ENCODE data around the gene TRIM71. TPM values are rescaled to one million over a fixed set of nuclear protein-coding genes. Genes with fewer than 3 reads are reported as not detected.
A peak's percentile ranks its signal among the peaks of the same experiment; 100 is the strongest.
"Not testable (repeated sequence)": the region's sequence is repeated elsewhere in the genome, so short reads cannot be mapped to it uniquely, and the experiment has no call there.

TRIM71 gene
- total RNA-seq, 1 experiment from 2014 or later, result 274 TPM

DNA sequence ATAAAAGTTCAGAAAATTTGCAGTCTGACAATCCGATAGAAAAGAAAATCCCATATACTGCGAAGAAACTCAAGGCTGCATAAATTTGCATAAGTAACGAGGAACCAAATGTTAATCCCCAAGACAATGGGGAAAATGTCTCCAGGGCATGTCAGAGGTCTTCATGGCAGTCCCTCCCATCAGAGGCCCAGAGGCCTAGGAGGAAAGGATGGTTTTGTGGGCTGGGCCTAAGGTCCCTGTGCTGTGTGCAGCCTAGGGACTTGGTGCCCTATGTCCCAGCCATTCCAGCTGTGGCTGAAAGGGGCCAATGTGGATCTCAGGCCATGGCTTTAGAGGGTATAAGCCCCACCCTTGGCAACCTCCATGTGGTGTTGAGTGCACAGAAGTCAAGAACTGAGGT is 112.4 kb downstream of the TRIM71 start (continued):
- no peak for TF ChIP-seq TCF7 (CRISPR knock-in tag; IDR thresholded peaks at IDR 0.05; ENCODE audit: low read depth)
- no peak for TF ChIP-seq TEAD4 (CRISPR knock-in tag; IDR thresholded peaks at IDR 0.05)

DNA sequence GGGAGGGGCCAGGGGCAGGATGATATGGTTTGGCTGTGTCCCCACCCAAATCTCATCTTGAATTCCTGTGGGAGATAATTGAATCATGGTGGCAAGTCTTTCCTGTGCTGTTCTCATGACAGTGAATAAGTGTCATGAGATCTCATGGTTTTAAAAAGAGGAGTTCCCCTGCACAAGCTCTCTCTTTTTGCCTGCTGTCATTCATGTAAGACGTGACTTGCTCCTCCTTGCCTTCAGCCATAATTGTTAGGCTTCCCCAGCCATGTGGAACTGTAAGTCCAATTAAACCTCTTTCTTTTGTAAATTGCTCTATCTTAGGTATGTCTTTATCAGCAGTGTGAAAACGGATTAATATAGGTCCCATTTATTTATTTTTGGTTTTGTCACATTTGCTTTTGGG is 113.5 kb downstream of the TRIM71 start:
- ATAC-seq; DNase-seq (ENCODE audit: low spot score); H3K27ac Mint-ChIP-seq; H3K4me3 Mint-ChIP-seq; H3K27me3 Mint-ChIP-seq (ENCODE audit: low read depth): not testable (repeated sequence)
- Mint-ChIP-seq H3K4me1 (peaks cover 18% of the 10 kb centered on the region), H3K9me3 (peaks cover 39% of the 10 kb centered on the region), H3K36me3 (peaks cover 27% of the 10 kb centered on the region)
- ChIA-PET CTCF (interaction anchor here (1.3 kb wide), 1 partner anchor 57 kb away, joined by 4 read pairs; no protein-coding TSS in a partner anchor), POLR2A (interaction anchor here (0.6 kb wide), 1 partner anchor 148 kb away, joined by 5 read pairs; no protein-coding TSS in a partner anchor)

DNA sequence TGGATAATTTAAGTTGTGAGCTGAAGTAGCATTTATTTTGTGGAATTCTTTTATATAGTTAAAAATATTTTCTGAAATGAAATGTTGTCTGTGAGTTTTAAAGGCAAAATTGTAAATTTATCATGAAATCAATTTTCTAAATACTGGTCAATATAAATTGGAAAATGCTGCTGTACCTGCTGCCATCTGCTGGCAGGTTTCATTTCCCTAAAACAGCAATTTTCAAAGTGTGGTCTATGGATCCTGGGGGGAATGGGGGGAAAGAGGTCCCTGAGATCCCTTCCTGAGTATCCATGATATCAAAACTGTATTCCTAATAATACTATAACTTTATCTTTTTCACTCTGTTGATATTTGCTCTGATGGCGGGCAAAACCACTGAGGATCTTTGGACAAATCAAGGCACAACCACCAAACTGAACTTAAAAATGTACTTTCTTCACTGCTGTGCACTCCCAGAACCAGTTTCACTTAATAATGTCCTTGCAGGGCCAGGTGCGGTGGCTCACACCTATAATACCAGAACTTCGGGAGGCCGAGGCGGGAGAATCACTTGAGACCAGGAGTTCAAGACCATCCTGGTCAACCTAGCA is 116.4 kb downstream of the TRIM71 start:
- Mint-ChIP-seq H3K9me3 (peaks cover 30% of the 10 kb centered on the region), H3K36me3 (peaks cover 27% of the 10 kb centered on the region), H3K4me3 (no peak overlapping the region), H3K4me1 (peaks cover 9% of the 10 kb centered on the region), H3K27me3 (ENCODE audit: low read depth) (peaks cover 3% of the 10 kb centered on the region; the same call in 1 of the 2 replicates), H3K27ac (no peak overlapping the region)
- DNase-seq (ENCODE audit: low spot score), result peak; percentile 26
- CTCF ChIA-PET, result interaction anchor here (0.7 to 1.5 kb wide), 5 partner anchors 31 to 203 kb away, joined by 3 to 5 read pairs (median 4); no protein-coding TSS in a partner anchor
- POLR2A ChIA-PET, result interaction anchor here (0.6 kb wide), 1 partner anchor 208 kb away, joined by 3 read pairs; no protein-coding TSS in a partner anchor
- TF ChIP-seq FOXJ3 (CRISPR knock-in tag; IDR thresholded peaks at IDR 0.05; ENCODE audit: borderline replicate concordance), result no peak
- TF ChIP-seq TCF7 (CRISPR knock-in tag; IDR thresholded peaks at IDR 0.05; ENCODE audit: low read depth), result no peak
- TF ChIP-seq, protein P1, sequence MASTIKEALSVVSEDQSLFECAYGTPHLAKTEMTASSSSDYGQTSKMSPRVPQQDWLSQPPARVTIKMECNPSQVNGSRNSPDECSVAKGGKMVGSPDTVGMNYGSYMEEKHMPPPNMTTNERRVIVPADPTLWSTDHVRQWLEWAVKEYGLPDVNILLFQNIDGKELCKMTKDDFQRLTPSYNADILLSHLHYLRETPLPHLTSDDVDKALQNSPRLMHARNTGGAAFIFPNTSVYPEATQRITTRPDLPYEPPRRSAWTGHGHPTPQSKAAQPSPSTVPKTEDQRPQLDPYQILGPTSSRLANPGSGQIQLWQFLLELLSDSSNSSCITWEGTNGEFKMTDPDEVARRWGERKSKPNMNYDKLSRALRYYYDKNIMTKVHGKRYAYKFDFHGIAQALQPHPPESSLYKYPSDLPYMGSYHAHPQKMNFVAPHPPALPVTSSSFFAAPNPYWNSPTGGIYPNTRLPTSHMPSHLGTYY (CRISPR knock-in tag; IDR thresholded peaks at IDR 0.05), result no peak
- TF ChIP-seq, protein P2, sequence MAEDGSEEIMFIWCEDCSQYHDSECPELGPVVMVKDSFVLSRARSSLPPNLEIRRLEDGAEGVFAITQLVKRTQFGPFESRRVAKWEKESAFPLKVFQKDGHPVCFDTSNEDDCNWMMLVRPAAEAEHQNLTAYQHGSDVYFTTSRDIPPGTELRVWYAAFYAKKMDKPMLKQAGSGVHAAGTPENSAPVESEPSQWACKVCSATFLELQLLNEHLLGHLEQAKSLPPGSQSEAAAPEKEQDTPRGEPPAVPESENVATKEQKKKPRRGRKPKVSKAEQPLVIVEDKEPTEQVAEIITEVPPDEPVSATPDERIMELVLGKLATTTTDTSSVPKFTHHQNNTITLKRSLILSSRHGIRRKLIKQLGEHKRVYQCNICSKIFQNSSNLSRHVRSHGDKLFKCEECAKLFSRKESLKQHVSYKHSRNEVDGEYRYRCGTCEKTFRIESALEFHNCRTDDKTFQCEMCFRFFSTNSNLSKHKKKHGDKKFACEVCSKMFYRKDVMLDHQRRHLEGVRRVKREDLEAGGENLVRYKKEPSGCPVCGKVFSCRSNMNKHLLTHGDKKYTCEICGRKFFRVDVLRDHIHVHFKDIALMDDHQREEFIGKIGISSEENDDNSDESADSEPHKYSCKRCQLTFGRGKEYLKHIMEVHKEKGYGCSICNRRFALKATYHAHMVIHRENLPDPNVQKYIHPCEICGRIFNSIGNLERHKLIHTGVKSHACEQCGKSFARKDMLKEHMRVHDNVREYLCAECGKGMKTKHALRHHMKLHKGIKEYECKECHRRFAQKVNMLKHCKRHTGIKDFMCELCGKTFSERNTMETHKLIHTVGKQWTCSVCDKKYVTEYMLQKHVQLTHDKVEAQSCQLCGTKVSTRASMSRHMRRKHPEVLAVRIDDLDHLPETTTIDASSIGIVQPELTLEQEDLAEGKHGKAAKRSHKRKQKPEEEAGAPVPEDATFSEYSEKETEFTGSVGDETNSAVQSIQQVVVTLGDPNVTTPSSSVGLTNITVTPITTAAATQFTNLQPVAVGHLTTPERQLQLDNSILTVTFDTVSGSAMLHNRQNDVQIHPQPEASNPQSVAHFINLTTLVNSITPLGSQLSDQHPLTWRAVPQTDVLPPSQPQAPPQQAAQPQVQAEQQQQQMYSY (CRISPR knock-in tag; IDR thresholded peaks at IDR 0.05), result peak; percentile 64; the same call in 1 of the 2 replicates
- TF ChIP-seq ZNF396 (CRISPR knock-in tag; IDR thresholded peaks at IDR 0.05; ENCODE audit: borderline replicate concordance), result no peak
- TF ChIP-seq, protein P3, sequence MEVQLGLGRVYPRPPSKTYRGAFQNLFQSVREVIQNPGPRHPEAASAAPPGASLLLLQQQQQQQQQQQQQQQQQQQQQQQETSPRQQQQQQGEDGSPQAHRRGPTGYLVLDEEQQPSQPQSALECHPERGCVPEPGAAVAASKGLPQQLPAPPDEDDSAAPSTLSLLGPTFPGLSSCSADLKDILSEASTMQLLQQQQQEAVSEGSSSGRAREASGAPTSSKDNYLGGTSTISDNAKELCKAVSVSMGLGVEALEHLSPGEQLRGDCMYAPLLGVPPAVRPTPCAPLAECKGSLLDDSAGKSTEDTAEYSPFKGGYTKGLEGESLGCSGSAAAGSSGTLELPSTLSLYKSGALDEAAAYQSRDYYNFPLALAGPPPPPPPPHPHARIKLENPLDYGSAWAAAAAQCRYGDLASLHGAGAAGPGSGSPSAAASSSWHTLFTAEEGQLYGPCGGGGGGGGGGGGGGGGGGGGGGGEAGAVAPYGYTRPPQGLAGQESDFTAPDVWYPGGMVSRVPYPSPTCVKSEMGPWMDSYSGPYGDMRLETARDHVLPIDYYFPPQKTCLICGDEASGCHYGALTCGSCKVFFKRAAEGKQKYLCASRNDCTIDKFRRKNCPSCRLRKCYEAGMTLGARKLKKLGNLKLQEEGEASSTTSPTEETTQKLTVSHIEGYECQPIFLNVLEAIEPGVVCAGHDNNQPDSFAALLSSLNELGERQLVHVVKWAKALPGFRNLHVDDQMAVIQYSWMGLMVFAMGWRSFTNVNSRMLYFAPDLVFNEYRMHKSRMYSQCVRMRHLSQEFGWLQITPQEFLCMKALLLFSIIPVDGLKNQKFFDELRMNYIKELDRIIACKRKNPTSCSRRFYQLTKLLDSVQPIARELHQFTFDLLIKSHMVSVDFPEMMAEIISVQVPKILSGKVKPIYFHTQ (CRISPR knock-in tag; IDR thresholded peaks at IDR 0.05), result no peak
- TF ChIP-seq, protein P4, sequence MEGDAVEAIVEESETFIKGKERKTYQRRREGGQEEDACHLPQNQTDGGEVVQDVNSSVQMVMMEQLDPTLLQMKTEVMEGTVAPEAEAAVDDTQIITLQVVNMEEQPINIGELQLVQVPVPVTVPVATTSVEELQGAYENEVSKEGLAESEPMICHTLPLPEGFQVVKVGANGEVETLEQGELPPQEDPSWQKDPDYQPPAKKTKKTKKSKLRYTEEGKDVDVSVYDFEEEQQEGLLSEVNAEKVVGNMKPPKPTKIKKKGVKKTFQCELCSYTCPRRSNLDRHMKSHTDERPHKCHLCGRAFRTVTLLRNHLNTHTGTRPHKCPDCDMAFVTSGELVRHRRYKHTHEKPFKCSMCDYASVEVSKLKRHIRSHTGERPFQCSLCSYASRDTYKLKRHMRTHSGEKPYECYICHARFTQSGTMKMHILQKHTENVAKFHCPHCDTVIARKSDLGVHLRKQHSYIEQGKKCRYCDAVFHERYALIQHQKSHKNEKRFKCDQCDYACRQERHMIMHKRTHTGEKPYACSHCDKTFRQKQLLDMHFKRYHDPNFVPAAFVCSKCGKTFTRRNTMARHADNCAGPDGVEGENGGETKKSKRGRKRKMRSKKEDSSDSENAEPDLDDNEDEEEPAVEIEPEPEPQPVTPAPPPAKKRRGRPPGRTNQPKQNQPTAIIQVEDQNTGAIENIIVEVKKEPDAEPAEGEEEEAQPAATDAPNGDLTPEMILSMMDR (IDR thresholded peaks at IDR 0.05), result peak; percentile 28; the same call in 1 of the 2 replicates
- 0 out of 2 replicates have a peak, but pooled peaks have one; percentile 34 for ATAC-seq

DNA sequence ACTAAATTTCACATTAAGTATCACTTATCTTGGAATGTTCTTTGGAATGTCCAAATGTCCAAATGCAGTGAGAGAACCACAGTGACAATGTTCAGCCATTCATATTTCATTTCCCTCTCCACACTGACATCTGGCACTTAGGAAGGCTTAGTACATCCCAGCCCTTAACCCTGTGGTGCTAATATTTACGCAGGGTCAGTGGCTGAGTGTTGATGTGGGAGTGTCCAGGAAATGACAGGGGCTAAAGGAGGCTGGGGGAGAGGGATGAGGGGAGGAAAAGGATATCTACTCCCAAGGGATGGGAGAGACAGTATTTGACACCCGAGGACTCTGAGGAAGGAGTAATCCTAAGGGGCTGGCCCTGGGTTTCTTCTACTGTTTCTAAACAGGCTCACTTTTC is 119.5 kb downstream of the TRIM71 start:
- Mint-ChIP-seq H3K36me3 (peaks cover 10% of the 10 kb centered on the region; the same call in 1 of the 2 replicates), H3K4me3 (no peak overlapping the region), H3K9me3 (peaks cover 17% of the 10 kb centered on the region), H3K27ac (no peak overlapping the region), H3K27me3 (ENCODE audit: low read depth) (peaks cover 2% of the 10 kb centered on the region; the same call in 1 of the 2 replicates), H3K4me1 (0 out of 2 replicates have a peak, but pooled peaks cover 3% of the 10 kb centered on the region)
- DNase-seq (ENCODE audit: low spot score) (no peak), ATAC-seq (no peak)
- CTCF ChIA-PET, result no interaction called here
- POLR2A ChIA-PET, result no interaction called here
- TF ChIP-seq, protein P5, sequence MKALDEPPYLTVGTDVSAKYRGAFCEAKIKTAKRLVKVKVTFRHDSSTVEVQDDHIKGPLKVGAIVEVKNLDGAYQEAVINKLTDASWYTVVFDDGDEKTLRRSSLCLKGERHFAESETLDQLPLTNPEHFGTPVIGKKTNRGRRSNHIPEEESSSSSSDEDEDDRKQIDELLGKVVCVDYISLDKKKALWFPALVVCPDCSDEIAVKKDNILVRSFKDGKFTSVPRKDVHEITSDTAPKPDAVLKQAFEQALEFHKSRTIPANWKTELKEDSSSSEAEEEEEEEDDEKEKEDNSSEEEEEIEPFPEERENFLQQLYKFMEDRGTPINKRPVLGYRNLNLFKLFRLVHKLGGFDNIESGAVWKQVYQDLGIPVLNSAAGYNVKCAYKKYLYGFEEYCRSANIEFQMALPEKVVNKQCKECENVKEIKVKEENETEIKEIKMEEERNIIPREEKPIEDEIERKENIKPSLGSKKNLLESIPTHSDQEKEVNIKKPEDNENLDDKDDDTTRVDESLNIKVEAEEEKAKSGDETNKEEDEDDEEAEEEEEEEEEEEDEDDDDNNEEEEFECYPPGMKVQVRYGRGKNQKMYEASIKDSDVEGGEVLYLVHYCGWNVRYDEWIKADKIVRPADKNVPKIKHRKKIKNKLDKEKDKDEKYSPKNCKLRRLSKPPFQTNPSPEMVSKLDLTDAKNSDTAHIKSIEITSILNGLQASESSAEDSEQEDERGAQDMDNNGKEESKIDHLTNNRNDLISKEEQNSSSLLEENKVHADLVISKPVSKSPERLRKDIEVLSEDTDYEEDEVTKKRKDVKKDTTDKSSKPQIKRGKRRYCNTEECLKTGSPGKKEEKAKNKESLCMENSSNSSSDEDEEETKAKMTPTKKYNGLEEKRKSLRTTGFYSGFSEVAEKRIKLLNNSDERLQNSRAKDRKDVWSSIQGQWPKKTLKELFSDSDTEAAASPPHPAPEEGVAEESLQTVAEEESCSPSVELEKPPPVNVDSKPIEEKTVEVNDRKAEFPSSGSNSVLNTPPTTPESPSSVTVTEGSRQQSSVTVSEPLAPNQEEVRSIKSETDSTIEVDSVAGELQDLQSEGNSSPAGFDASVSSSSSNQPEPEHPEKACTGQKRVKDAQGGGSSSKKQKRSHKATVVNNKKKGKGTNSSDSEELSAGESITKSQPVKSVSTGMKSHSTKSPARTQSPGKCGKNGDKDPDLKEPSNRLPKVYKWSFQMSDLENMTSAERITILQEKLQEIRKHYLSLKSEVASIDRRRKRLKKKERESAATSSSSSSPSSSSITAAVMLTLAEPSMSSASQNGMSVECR (CRISPR knock-in tag; IDR thresholded peaks at IDR 0.05; ENCODE audit: borderline replicate concordance), result no peak
- TF ChIP-seq ATF1 (CRISPR knock-in tag; IDR thresholded peaks at IDR 0.05), result no peak
